ENCODE results near the gene MAPKAP1.

Gene MAPKAP1

GRCh38 chr9:125679597-125680189 is 27.3 kb downstream of the MAPKAP1 start:
- Histone ChIP-seq H3K9me3 (ENCODE audit: control insufficient read depth in 2 of 2, low read length in 2 of 2) (no peaks in the 10 kb centered on the region), H3K27me3 (ENCODE audit: control insufficient read depth in 1 of 2, insufficient read depth in 2 of 2, low read length in 2 of 2) (no peaks in the 10 kb centered on the region), H3K4me1 (ENCODE audit: control insufficient read depth, insufficient read depth, low read length) (no peaks in the 10 kb centered on the region), H3K36me3 (ENCODE audit: control insufficient read depth in 2 of 2, insufficient read depth in 2 of 2, low read length in 2 of 2) (peaks cover 0 to 2% of the 10 kb centered on the region in 2 donors), H3K4me3 (ENCODE audit: low read length in 2 of 2) (no peak overlapping the region), H3K27ac (ENCODE audit: low read length) (no peak overlapping the region), H3K9ac (ENCODE audit: low read length in 2 of 2) (no peak overlapping the region)

GRCh38 chr9:125674981-125675973 is 31.7 kb downstream of the MAPKAP1 start:
- no peak overlapping the region for H3K4me3 ChIP-seq (ENCODE audit: low read length in 2 of 2)
- no peaks in the 10 kb centered on the region for H3K9me3 ChIP-seq (ENCODE audit: control insufficient read depth in 2 of 2, low read length in 2 of 2)
- H3K4me1 ChIP-seq (ENCODE audit: control insufficient read depth, insufficient read depth, low read length) = no peaks in the 10 kb centered on the region
- no peak overlapping the region for H3K27ac ChIP-seq (ENCODE audit: low read length)
- no peaks in the 10 kb centered on the region for H3K27me3 ChIP-seq (ENCODE audit: control insufficient read depth in 1 of 2, insufficient read depth in 2 of 2, low read length in 2 of 2)
- H3K9ac ChIP-seq (ENCODE audit: low read length in 2 of 2) = no peak overlapping the region
- no peaks in the 10 kb centered on the region for H3K36me3 ChIP-seq (ENCODE audit: control insufficient read depth in 2 of 2, insufficient read depth in 2 of 2, low read length in 2 of 2)

GRCh38 chr9:125672876-125673275 is 34.1 kb downstream of the MAPKAP1 start:
- no peak overlapping the region for H3K9ac ChIP-seq (ENCODE audit: low read length in 2 of 2)
- H3K27me3 ChIP-seq (ENCODE audit: control insufficient read depth in 1 of 2, insufficient read depth in 2 of 2, low read length in 2 of 2) = no peaks in the 10 kb centered on the region
- H3K4me3 ChIP-seq (ENCODE audit: low read length in 2 of 2) = no peak overlapping the region
- no peak overlapping the region for H3K27ac ChIP-seq (ENCODE audit: low read length)
- no peaks in the 10 kb centered on the region for H3K4me1 ChIP-seq (ENCODE audit: control insufficient read depth, insufficient read depth, low read length)
- no peaks in the 10 kb centered on the region for H3K9me3 ChIP-seq (ENCODE audit: control insufficient read depth in 2 of 2, low read length in 2 of 2)
- peaks cover 0 to 3% of the 10 kb centered on the region in 2 donors for H3K36me3 ChIP-seq (ENCODE audit: control insufficient read depth in 2 of 2, insufficient read depth in 2 of 2, low read length in 2 of 2)

- H3K9ac ChIP-seq (ENCODE audit: low read length in 2 of 2) = no peak overlapping the region
- no peaks in the 10 kb centered on the region for H3K9me3 ChIP-seq (ENCODE audit: control insufficient read depth in 2 of 2, low read length in 2 of 2)
- H3K36me3 ChIP-seq (ENCODE audit: control insufficient read depth in 2 of 2, insufficient read depth in 2 of 2, low read length in 2 of 2) = peaks cover 0 to 6% of the 10 kb centered on the region in 2 donors
- no peaks in the 10 kb centered on the region for H3K4me1 ChIP-seq (ENCODE audit: control insufficient read depth, insufficient read depth, low read length)
- H3K27ac ChIP-seq (ENCODE audit: low read length) = no peak overlapping the region
- H3K4me3 ChIP-seq (ENCODE audit: low read length in 2 of 2) = no peak overlapping the region
- H3K27me3 ChIP-seq (ENCODE audit: control insufficient read depth in 1 of 2, insufficient read depth in 2 of 2, low read length in 2 of 2) = no peaks in the 10 kb centered on the region
These were observed 43.9 kb downstream of the MAPKAP1 start for GRCh38 chr9:125663127-125663526.

GRCh38 chr9:125660557-125660956 is 46.5 kb downstream of the MAPKAP1 start:
- no peaks in the 10 kb centered on the region for H3K27me3 ChIP-seq (ENCODE audit: control insufficient read depth in 1 of 2, insufficient read depth in 2 of 2, low read length in 2 of 2)
- H3K4me1 ChIP-seq (ENCODE audit: control insufficient read depth, insufficient read depth, low read length) = peaks cover 5% of the 10 kb centered on the region
- H3K36me3 ChIP-seq (ENCODE audit: control insufficient read depth in 2 of 2, insufficient read depth in 2 of 2, low read length in 2 of 2) = peaks cover 0 to 3% of the 10 kb centered on the region in 2 donors
- H3K9ac ChIP-seq (ENCODE audit: low read length in 2 of 2) = no peak overlapping the region
- H3K4me3 ChIP-seq (ENCODE audit: low read length in 2 of 2) = no peak overlapping the region
- H3K9me3 ChIP-seq (ENCODE audit: control insufficient read depth in 2 of 2, low read length in 2 of 2) = no peaks in the 10 kb centered on the region
- no peak overlapping the region for H3K27ac ChIP-seq (ENCODE audit: low read length)

GRCh38 chr9:125659954-125660353 is 47.1 kb downstream of the MAPKAP1 start:
- H3K9me3 ChIP-seq (ENCODE audit: control insufficient read depth in 2 of 2, low read length in 2 of 2) = no peaks in the 10 kb centered on the region
- no peak overlapping the region for H3K4me3 ChIP-seq (ENCODE audit: low read length in 2 of 2)
- peaks cover 5% of the 10 kb centered on the region for H3K4me1 ChIP-seq (ENCODE audit: control insufficient read depth, insufficient read depth, low read length)
- peaks cover 0 to 3% of the 10 kb centered on the region in 2 donors for H3K36me3 ChIP-seq (ENCODE audit: control insufficient read depth in 2 of 2, insufficient read depth in 2 of 2, low read length in 2 of 2)
- H3K27me3 ChIP-seq (ENCODE audit: control insufficient read depth in 1 of 2, insufficient read depth in 2 of 2, low read length in 2 of 2) = no peaks in the 10 kb centered on the region
- H3K9ac ChIP-seq (ENCODE audit: low read length in 2 of 2) = no peak overlapping the region
- H3K27ac ChIP-seq (ENCODE audit: low read length) = no peak overlapping the region

GRCh38 chr9:125659201-125659840 is 47.7 kb downstream of the MAPKAP1 start:
- H3K4me1 ChIP-seq (ENCODE audit: control insufficient read depth, insufficient read depth, low read length) = peaks cover 5% of the 10 kb centered on the region
- no peaks in the 10 kb centered on the region for H3K9me3 ChIP-seq (ENCODE audit: control insufficient read depth in 2 of 2, low read length in 2 of 2)
- no peak overlapping the region for H3K4me3 ChIP-seq (ENCODE audit: low read length in 2 of 2)

GRCh38 chr9:125656560-125656959 is 50.4 kb downstream of the MAPKAP1 start:
- H3K27ac ChIP-seq (ENCODE audit: low read length) = no peak overlapping the region
- H3K4me3 ChIP-seq (ENCODE audit: low read length in 2 of 2) = no peak overlapping the region
- H3K4me1 ChIP-seq (ENCODE audit: control insufficient read depth, insufficient read depth, low read length) = peaks cover 5% of the 10 kb centered on the region
- no peaks in the 10 kb centered on the region for H3K9me3 ChIP-seq (ENCODE audit: control insufficient read depth in 2 of 2, low read length in 2 of 2)
- H3K9ac ChIP-seq (ENCODE audit: low read length in 2 of 2) = no peak overlapping the region
- H3K36me3 ChIP-seq (ENCODE audit: control insufficient read depth in 2 of 2, insufficient read depth in 2 of 2, low read length in 2 of 2) = peaks cover 0 to 3% of the 10 kb centered on the region in 2 donors
- no peaks in the 10 kb centered on the region for H3K27me3 ChIP-seq (ENCODE audit: control insufficient read depth in 1 of 2, insufficient read depth in 2 of 2, low read length in 2 of 2)

More at GRCh38 chr9:125659201-125659840, 47.7 kb downstream of the MAPKAP1 start:
- Histone ChIP-seq H3K36me3 (ENCODE audit: control insufficient read depth in 2 of 2, insufficient read depth in 2 of 2, low read length in 2 of 2) (peaks cover 0 to 3% of the 10 kb centered on the region in 2 donors), H3K27ac (ENCODE audit: low read length) (no peak overlapping the region), H3K27me3 (ENCODE audit: control insufficient read depth in 1 of 2, insufficient read depth in 2 of 2, low read length in 2 of 2) (no peaks in the 10 kb centered on the region), H3K9ac (ENCODE audit: low read length in 2 of 2) (no peak overlapping the region)

- no peak overlapping the region for H3K9ac ChIP-seq (ENCODE audit: low read length in 2 of 2)
- H3K4me3 ChIP-seq (ENCODE audit: low read length in 2 of 2) = no peak overlapping the region
- H3K4me1 ChIP-seq (ENCODE audit: control insufficient read depth, insufficient read depth, low read length) = peaks cover 5% of the 10 kb centered on the region
- no peaks in the 10 kb centered on the region for H3K9me3 ChIP-seq (ENCODE audit: control insufficient read depth in 2 of 2, low read length in 2 of 2)
- peaks cover 0 to 3% of the 10 kb centered on the region in 2 donors for H3K36me3 ChIP-seq (ENCODE audit: control insufficient read depth in 2 of 2, insufficient read depth in 2 of 2, low read length in 2 of 2)
- H3K27ac ChIP-seq (ENCODE audit: low read length) = no peak overlapping the region
- H3K27me3 ChIP-seq (ENCODE audit: control insufficient read depth in 1 of 2, insufficient read depth in 2 of 2, low read length in 2 of 2) = no peaks in the 10 kb centered on the region
These were observed 51.2 kb downstream of the MAPKAP1 start for GRCh38 chr9:125655691-125656410.

GRCh38 chr9:125655066-125655633 is 51.9 kb downstream of the MAPKAP1 start:
- Histone ChIP-seq H3K4me3 (ENCODE audit: low read length in 2 of 2) (no peak overlapping the region), H3K9ac (ENCODE audit: low read length in 2 of 2) (no peak overlapping the region), H3K4me1 (ENCODE audit: control insufficient read depth, insufficient read depth, low read length) (peaks cover 5% of the 10 kb centered on the region), H3K27me3 (ENCODE audit: control insufficient read depth in 1 of 2, insufficient read depth in 2 of 2, low read length in 2 of 2) (no peaks in the 10 kb centered on the region), H3K9me3 (ENCODE audit: control insufficient read depth in 2 of 2, low read length in 2 of 2) (no peaks in the 10 kb centered on the region), H3K27ac (ENCODE audit: low read length) (no peak overlapping the region), H3K36me3 (ENCODE audit: control insufficient read depth in 2 of 2, insufficient read depth in 2 of 2, low read length in 2 of 2) (peaks cover 0 to 3% of the 10 kb centered on the region in 2 donors)
